Measurements from ENCODE around the gene RNF125.

Gene RNF125

GRCh38 chr18:31978616-31979015 lies 40.0 kb upstream of the RNF125 start:
- H3K36me3 ChIP-seq = no peaks in the 10 kb centered on the region
- intact Hi-C loops (cut with DNase I; ENCODE audit: low total_unique reads) = loop anchor here (5.0 kb wide), 1 partner anchor 236 kb away; no protein-coding TSS in a partner anchor
- peaks cover 0 to 15% (median 6%) of the 10 kb centered on the region in 3 donors for H3K9me3 ChIP-seq
- H3K4me1 ChIP-seq = no peaks in the 10 kb centered on the region
- no peak overlapping the region for H3K27ac ChIP-seq
- DNase-seq = no peak
- TF ChIP-seq CTCF (IDR thresholded peaks at IDR 0.05) = no peak
- H3K4me3 ChIP-seq = no peak overlapping the region
- H3K27me3 ChIP-seq = no peaks in the 10 kb centered on the region

- Histone ChIP-seq H3K9me3 (peaks cover 0 to 4% (median 0%) of the 10 kb centered on the region in 3 donors), H3K36me3 (no peaks in the 10 kb centered on the region), H3K27ac (no peak overlapping the region), H3K4me3 (no peak overlapping the region), H3K4me1 (no peaks in the 10 kb centered on the region), H3K27me3 (no peaks in the 10 kb centered on the region)
- no peak for DNase-seq
- no peak for TF ChIP-seq CTCF (IDR thresholded peaks at IDR 0.05)
- intact Hi-C loops (cut with DNase I; ENCODE audit: low total_unique reads) = loop anchor here (5.0 kb wide), 1 partner anchor 237 kb away; no protein-coding TSS in a partner anchor
Observed at GRCh38 chr18:31979714-31980113, 38.9 kb upstream of the RNF125 start.

- H3K4me3 ChIP-seq = no peak overlapping the region
- no peaks in the 10 kb centered on the region for H3K4me1 ChIP-seq
- intact Hi-C loops (cut with DNase I; ENCODE audit: low total_unique reads) = no loop called here
- H3K36me3 ChIP-seq = no peaks in the 10 kb centered on the region
- H3K9me3 ChIP-seq = no peaks in the 10 kb centered on the region
- DNase-seq = no peak
- H3K27me3 ChIP-seq = no peaks in the 10 kb centered on the region
- H3K27ac ChIP-seq = no peak overlapping the region
- TF ChIP-seq CTCF (IDR thresholded peaks at IDR 0.05) = no peak
Observed at GRCh38 chr18:31980863-31981262, 37.8 kb upstream of the RNF125 start.

- no peaks in the 10 kb centered on the region for H3K27me3 ChIP-seq
Observed at GRCh38 chr18:31983020-31983419, 35.6 kb upstream of the RNF125 start.

GRCh38 chr18:31983976-31984375 lies 34.6 kb upstream of the RNF125 start:
- no peak overlapping the region for H3K4me3 ChIP-seq
- H3K9me3 ChIP-seq = no peaks in the 10 kb centered on the region
- no peaks in the 10 kb centered on the region for H3K4me1 ChIP-seq
- H3K27me3 ChIP-seq = no peaks in the 10 kb centered on the region
- H3K27ac ChIP-seq = no peak overlapping the region
- no peak for DNase-seq
- no peak for TF ChIP-seq CTCF (IDR thresholded peaks at IDR 0.05)
- no peaks in the 10 kb centered on the region for H3K36me3 ChIP-seq
- intact Hi-C loops (cut with DNase I; ENCODE audit: low total_unique reads) = no loop called here

More at GRCh38 chr18:31983020-31983419, 35.6 kb upstream of the RNF125 start:
- Histone ChIP-seq H3K27ac (no peak overlapping the region), H3K9me3 (no peaks in the 10 kb centered on the region), H3K36me3 (no peaks in the 10 kb centered on the region), H3K4me3 (no peak overlapping the region), H3K4me1 (no peaks in the 10 kb centered on the region)
- peak in 1 of 2 donors; percentile 20 for DNase-seq
- intact Hi-C loops (cut with DNase I; ENCODE audit: low total_unique reads) = no loop called here
- TF ChIP-seq CTCF (IDR thresholded peaks at IDR 0.05) = no peak

GRCh38 chr18:31990823-31991222 lies 27.8 kb upstream of the RNF125 start:
- intact Hi-C loops (cut with DNase I; ENCODE audit: low total_unique reads) = no loop called here

More at GRCh38 chr18:31990823-31991222, 27.8 kb upstream of the RNF125 start:
- no peaks in the 10 kb centered on the region for H3K36me3 ChIP-seq
- H3K9me3 ChIP-seq = no peaks in the 10 kb centered on the region
- no peaks in the 10 kb centered on the region for H3K27me3 ChIP-seq
- no peak overlapping the region for H3K4me3 ChIP-seq
- peaks cover 0 to 12% (median 5%) of the 10 kb centered on the region in 4 donors for H3K4me1 ChIP-seq
- no peak overlapping the region for H3K27ac ChIP-seq
- no peak for TF ChIP-seq CTCF (IDR thresholded peaks at IDR 0.05)
- DNase-seq = no peak

Data from tibial artery (tissue), 4 donors.